GM21717 (cell line): ENCODE results near the gene GRM2.
A peak's percentile ranks its signal among the peaks of the same experiment; 100 is the strongest.

ENCODE experiments used
- ATAC-seq: cut with Tn5 transposase; IDR thresholded peaks from one replicate; pipeline ENCODE4 v1.9.1; 2021; ENCODE audit warnings: mild to moderate bottlenecking, moderate library complexity; ENCODE audit not compliant: unreplicated experiment

The GRM2 gene

DNA sequence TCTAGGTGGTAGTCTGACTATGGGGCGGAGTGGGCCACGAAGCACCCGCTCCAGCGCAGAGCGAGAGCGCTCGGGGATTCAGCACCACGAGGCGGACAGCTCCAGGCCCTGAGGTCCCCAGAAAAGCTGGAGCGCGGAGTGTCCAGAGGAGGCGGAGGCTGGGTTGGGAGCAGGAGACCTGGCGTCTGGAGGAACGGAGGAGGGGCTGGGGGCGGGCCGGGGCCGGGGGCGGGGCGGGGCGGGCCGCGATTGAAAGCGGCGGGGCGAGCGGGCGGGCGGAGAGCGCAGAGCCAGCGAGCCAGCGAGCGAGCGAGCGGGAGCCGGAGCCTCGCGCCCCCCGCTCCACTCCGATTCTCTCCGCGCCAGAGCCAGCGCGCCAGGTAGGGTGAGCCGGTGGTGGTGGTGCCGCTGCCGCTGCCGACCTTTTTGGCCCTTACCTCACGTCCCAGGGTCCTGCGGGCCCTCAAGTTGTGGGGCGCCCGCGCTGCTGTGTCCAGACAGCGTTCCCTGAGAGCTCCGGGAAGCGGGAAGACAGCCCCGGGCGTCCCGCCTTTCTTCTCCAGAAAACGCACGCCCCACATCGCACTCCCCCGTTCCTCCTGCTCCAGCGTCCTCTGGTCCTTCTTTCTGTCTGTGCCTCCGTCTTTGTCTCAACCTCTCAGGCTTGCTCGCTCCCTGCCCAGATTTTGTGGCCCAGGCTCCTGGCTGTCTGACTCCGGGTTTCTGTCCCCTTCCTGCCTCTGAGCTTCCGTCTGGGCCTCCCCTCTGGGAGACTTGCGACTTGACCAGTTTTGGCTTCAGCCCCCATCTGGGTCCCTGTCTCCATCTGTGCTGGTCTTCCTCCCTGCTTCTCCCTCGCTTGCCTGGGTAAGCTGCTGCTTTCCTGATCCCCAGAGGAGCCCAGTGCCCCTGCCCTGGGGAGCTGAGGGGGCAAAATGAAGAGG lies at the start of gene GRM2:
Gene GRM2, plus strand, starts transcription at position 281 of the 944 bp plus-strand sequence. CDS start 1,916 bp downstream, outside the sequence.
- no peak for ATAC-seq

DNA sequence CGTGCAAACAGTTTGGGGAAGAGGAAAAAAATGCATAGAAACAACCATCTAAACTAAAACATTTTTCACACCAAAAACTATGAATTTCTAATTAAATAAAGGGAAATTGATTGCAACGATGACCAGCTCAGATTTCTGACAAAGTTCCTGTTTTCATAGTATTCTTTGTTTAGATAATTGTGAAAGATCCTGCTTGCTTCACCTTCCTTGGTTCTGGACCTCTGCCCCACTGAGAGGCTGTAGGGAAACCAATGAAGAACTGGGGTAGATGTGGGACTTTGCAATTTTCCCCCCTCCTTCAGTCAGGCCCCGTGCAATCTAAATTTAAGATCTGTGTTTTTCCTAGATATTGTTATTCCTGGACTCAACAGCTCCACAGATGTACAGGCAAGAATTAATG lies 49.6 kb upstream of the GRM2 start:
- ATAC-seq, result no peak

DNA sequence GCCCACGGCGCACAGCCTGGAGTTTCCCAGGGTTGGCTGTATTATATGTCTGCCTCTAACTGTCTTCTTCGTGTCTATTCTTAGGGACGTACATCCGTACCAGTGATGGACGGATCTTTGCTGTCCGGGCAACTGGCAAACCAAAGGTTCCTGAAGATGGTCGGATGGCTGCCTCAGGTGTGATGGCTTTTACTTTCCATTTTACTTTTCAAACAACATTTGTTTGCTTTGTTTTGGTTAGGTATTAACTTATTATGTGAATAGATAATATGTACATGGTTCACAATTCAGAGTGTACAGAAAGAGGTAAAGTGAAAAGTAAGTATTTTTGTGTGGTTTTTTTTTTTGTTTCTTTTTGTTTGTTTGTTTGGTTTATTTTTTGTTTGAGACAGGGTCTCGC lies 46.9 kb upstream of the GRM2 start:
- ATAC-seq, result no peak

DNA sequence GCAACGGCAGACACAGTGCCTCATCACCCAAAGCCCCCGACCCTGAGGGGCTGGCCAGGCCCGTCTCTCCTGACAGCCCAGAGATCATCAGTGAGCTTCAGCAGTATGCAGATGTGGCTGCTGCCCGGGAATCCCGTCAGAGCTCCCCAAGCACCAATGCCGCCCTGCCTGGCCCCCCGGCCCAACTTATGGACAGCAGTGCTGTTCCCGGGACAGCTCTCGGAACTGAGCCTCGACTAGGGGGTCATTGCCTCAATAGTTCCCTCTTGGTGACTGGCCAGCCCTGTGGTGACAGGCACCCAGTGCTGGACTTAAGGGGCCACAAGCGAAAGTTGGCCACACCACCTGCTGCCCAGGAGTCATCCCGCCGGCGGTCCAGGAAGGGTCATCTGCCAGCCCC lies 44.4 kb upstream of the GRM2 start:
- ATAC-seq, result no peak

DNA sequence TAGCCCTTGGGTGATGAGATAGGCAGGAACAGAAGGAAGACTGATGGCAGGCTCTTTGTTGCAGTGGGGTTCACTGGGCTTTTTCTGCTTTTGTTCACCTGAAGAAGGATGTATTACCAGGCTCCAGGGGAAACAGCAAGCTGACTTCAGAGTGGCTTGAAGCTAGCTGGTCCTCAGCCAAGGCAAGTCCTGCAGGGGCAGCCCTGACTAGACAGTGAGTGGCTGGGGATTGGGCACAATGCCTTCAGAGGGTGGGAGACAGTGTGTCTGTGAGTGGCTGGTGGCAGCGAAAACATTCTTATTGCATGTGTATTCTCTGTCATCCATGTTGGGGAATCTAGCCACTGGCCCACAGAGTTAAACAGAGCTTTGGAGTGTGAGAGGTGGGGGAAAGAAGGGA lies 38.1 kb upstream of the GRM2 start:
- ATAC-seq, result no peak

DNA sequence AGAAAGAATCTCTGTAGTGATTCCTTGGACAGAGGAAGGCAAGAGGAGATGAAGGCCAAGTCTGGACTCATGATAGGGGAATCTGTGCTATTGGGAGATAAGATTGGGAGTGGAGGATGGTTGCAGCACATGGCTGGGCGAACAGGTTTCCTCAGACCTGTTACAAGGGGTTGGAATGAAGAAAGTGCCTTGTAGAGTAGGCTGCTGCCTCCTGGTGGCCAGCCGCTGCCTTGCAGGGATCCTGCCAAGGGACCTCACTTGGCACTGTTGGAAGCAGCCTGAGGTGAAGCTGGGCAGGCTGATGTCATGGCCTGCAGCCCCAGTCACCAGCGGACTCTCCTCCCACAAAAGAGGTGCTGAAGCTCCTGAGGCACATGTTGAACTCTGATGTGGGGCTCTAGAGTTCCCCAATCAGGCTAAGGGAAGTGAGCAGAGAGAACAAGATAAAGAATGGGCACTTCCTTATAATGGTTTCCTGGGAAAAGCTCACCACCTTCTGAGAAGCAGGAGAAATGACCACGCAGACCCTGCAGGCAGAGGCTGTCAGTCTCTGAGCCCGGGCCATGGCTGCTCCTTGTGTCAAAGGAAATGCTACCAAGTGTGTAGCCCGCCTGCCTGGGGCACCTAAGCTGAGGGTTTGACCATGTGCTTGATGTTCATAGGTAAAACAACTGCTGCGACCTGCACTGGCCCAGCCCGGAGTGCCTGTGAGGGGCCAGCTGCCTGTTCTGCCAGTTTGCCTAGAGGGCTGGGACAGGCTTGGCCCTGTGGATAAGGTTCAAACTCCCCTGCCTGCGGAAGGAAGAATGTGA lies 37.4 kb upstream of the GRM2 start:
- no peak for ATAC-seq

DNA sequence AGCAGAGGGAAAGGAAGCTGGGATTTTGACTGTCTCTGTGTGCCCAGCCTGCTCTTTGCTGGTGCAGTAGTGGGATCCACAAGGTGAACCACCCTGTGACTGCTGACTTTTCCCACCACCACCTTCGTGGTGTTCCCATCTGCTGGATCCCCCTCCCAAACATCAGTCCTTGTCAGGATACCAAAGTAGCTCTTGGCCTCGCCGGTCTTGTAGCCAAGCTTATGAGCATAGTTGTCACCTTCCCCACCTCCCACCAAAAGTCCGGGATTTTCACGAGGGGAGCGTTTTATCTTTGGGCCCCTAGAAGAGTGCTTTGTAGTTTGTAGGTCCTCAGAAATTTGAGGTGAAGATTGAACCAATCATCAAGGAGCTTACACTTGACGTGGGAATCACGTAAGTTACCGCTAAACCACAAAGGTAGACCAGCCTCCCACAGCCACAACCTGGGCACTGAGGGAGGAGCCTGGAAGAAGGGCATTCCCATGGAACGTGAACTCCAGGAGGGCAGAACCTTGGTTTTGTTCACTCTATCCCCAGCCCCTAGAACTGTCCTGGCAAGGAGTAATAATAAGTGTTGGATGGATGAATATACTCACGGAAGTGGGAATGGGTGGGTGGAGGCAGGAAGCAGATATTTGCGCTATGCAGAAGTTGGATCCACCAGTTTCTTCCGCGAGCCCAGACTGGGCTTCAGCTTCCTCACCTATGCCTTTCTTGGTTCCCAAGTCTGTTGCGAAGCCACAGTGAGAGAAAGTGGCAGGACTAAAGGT lies 36.6 kb upstream of the GRM2 start:
- ATAC-seq, result no peak

DNA sequence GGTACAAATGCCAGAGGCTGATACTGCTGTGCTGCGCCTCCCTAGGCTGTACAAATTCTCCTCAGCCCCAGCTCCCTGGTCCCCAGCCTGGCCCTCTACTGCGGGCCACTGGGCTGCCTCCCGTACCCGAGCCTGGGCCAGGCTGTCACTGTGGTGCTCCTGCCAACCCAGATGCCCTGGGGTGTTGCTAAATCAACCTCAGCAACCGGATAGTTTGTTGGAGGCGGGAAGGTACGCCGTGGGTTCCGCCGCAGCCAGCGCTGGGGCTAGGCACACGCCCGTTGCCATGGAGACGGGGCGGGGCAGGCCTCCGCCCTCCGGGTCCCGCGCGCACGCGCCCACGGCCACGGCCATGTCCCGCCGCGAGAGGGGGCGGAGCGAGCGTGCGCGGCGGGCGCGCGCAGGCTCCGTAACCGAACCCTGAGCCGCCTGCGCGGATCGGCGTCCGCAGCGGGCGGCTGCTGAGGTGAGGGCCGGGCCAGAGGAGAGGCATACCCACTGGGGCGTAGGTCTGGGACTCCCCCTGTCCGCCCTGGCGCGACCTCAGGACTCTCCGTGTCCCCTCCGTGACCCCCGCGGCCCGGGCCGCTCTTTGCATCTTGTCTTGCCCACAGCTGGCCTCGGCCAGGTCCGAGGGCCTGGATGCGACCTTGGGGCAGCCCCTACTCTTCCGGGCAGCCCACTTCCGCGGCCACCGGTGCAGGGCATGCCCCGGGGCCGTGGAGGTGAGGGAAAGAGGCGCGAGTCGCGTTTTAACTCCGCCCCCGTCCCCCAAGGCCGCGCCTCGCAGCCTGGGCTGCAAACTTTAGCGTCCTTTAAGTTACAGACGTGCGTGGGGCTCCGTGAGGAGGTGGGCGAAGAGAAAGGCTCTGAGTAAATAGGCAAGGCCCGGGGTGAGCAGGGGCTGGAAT lies 35.8 kb upstream of the GRM2 start, which contains the start of gene TEX264:
Gene TEX264, plus strand, starts transcription at position 430 of the 911 bp plus-strand sequence. CDS start 3,053 bp downstream, outside the sequence.
- ATAC-seq, result peak; percentile 75

DNA sequence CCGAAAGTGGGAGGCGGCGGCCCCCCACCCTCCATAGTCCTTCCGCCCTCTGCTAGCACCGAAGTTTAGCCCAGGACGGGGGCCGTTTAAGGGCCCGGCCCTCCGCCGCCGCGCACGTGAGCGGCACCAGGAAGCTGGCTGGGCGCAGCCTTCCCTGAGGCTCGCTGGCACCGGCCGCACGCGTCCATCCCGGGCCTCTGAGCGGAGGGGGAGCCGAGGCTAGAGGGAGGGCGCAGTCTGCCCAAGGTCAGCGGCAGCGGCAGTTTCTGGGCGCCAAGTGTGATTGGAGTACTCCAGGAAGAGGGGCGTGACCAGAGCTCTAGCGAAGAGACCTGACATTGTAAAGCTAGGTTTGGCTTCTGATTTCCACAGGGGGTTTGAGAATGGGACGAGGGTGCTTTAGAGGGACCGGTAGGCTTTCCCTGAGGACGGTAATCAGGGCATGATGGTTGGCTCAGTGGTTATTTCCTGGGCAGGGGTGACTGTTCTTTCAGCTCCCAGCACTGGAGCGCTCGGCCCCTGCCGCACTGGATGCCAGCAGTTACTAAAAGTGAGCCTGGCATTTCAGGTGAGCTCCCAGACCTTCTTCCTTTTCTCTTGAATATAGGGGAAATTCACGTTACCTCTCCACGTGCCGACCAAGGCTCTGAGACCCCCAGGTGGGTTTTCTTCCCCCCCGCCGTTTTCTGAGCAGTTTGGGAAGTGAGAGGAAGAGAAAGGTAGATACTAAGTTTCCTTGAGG lies 35.0 kb upstream of the GRM2 start:
- peak; percentile 50 for ATAC-seq

DNA sequence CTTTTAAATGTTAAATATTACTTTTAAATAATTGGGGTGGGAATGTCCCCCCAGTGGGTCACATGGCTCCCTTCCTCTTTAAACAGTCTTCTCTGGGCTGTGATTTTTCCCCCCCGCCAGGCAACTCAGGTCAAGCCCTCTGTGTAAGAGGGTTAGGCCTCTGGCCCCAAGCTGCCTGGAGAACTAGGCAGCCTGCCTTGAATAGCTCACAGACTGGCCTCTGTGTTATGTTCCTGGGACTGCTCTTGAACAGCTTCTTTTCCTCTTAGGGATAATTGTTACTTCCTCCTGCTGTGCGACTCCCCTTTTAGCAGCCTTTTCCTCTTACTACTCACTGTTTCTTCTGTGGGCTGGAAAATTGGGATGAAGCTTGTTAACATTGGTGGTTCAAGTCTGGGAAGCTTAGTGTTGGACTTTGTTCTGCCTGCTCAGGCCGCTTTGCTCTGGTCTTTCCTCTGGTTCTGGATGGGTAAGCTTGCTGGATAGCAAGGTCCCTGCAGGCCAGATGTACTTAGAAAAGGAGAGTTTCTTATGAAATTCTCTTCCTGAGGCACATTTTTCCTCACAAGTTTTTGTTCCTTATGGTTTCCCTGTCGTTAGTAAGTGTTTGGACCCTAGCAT lies 33.6 kb upstream of the GRM2 start:
- ATAC-seq, result no peak

DNA sequence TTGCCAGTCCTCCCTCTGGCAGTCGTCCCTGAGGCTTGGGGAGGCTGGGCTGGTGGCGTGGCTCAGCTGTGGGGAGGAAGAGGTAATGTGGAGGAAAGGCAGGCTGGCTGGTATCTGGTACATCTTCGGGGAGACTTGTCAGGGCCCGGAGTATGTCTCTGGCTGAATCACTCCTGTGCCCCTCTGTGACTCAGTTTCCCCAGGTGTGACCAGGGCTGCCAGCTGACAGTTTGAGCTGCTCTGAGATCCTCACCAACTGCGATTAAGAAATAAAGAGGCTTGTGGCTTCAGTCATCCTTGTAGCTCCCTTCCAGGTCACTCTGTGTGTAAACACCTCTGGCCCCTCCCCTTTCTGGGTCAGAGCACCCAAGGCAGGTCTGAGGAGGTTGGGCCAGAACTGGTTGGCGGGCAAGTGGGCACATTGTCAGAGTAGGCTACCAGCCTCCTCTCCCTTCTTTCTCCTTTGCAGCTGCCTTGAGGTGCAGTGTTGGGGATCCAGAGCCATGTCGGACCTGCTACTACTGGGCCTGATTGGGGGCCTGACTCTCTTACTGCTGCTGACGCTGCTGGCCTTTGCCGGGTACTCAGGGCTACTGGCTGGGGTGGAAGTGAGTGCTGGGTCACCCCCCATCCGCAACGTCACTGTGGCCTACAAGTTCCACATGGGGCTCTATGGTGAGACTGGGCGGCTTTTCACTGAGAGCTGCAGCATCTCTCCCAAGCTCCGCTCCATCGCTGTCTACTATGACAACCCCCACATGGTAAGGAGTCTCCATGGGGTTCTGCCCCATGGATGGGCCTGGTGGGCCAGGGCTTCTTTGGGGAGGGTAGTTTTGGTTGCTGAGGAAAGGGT lies 32.8 kb upstream of the GRM2 start:
- no peak for ATAC-seq

DNA sequence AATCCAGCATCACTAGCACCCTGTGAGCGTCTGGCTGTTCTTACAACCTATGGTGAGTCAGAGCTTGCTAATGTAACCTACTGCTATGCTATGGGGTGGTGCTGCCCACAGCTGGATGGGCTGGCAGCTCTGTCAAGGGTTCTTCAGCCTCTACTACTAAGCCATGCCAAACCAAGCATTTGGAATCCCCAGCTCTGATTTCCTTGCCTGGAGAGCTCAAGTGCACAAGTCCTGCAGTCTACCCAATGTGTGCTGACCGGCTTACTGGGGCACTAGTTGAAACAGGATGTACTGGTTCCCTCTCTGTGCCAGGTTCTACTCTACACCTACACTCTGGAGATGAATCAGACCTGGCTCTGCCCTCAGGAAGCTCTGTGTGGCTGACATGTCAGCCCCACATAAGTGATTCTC lies 31.7 kb upstream of the GRM2 start:
- ATAC-seq, result no peak

DNA sequence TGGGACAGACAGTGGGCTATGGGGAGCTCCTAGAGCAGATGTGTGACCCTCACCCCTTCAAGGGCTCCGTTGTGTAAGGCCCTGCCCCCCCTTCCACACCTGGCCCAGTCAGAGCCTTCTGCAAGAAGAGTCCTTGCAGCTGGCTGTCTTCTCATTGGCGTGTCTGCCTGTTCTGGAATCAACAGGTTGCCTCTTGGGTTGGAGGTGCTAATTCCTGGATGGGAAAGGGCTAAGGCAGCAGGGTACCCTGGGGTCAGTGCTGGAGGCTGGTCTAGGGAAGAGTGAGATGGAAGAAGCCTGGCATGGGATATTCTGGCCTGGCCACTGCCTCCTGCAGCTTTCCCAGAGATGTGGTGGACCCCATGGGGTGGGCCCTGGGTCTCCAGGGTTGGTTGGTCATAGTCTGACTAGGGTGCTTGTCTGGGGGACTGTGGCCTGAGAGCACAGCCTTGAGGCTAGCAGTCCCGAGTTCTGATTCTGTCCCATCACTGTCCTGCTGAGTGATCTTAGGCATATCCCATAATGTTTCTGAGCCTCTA lies 30.7 kb upstream of the GRM2 start:
- ATAC-seq, result no peak

DNA sequence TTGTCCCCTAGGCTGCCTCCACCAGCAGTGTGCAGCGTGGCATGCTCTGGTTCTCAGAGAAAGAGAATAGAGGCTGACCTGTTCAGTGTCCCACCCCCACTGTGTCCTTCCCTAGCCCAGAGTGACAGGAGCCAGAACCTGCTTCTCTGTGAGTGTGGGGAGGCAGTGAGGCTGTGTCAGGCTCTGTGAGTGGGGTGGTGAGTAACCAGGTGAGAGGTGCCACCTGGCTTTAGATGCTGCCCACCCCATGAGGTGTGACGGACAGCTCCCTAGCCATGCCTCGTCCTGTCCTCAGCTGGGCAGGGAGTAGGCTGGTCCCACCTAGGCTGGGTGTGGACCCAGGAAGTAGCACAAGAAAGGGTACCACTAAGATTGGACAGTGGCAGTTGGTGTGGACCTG lies 29.5 kb upstream of the GRM2 start:
- ATAC-seq, result no peak

DNA sequence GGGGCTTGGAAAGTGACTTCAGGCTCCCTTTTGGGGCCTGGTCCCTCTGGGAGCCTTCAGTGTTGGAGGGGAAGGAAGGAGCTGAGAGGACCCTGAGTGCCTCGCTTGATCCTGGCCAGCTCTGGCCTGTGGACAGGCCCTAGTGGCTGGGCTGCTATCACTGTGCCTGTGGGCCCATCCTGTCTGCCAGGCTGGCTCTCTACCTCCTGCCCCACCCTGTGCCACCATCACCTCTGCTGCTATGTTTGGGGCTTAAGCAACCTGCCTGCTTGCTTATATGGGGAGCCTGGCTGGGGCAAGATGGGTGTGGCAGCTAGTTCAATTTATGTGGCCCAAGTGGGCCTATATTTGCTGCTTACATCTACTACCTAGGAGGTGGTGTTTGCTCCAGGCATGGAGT lies 28.7 kb upstream of the GRM2 start:
- ATAC-seq, result no peak

DNA sequence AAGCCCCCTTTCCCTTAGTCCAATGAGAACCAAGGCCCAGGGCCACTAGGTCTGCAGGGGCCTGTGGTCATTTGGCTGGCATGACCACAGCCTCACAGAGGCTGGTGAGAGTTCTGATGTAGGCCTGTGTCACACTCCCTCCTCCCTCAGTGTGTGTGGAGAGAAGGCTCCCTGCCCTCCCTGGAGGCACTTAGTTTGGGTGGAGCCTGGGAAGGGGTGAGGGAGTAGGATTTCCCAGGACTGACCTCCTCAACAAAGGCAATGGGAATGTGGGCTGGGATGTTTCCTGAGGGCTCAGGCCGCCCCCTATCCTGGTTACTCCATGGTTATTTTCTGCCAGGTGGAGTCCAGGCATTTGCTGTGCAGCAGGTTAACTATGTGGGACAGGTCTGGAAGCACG lies 28.2 kb upstream of the GRM2 start:
- ATAC-seq, result no peak

DNA sequence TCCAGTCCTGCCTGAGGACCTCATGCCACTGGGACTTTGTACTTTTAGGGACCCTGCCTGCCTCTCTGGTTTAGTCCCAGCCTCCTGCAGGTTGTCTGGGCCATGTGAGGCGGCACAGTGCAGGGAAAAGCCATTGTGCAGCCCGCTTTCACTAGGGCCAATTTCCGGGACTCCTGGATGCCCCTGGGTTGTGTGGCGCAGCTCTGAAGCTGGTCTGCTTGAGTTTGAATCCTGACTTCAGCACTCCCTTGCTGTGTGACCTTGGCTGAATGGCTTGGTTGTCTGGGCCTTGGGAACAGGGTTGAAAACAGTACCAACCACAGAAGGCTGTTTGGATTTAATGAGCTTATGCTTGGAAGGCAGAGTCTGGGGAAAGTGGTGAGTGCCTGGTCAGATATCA lies 27.6 kb upstream of the GRM2 start:
- ATAC-seq, result no peak

DNA sequence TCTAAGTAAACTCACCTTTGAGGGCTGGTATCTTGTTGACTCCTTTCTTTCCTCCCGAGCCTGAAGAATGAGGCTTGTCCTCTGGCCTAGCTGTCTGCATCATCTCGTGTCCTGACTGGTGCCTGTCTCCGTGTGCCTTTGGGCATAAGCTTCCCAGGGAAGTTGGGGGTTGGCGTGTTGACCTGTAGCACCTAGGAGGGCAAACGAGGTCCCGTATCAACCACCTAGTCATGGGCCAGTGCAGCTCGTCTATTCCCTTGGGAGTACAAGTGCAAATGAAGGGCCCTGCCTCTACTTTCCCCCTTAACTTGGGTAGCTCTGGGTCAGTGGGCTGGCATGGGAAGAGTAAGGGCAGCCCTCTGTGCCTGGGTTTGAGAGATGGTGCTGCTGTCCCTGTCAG lies 27.1 kb upstream of the GRM2 start:
- ATAC-seq, result no peak
